ENCODE data around the gene PLEKHA4. TPM values are rescaled to one million over a fixed set of nuclear protein-coding genes. Genes with fewer than 3 reads are reported as not detected.
"Not testable (repeated sequence)": the region's sequence is repeated elsewhere in the genome, so short reads cannot be mapped to it uniquely, and the experiment has no call there.

Gene PLEKHA4
- polyA plus RNA-seq, 1 donor: 28.0 TPM

DNA sequence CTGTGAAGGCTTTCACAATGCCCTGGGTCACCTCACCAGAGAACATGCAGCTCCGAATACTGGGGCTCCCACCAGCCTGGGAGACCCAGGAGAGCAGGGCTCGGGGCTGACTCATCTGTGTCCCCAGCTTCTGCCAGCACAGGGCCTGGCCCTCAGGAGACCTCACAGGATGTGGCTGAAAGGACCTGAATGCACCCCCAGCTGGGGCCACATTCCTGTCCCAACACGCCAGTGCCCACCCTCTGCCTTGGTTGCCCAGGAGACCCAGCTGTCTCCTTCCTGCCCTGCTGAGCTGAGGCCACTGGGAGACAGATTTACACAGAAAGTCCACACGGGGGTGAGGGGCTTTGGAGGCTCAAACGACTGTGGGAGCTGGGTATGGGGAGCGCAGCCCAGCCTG lies 69.5 kb downstream of the PLEKHA4 start:
- DNase-seq (ENCODE audit: low read depth): no peak

- DNase-seq (ENCODE audit: low read depth): no peak
Measured at GRCh38 chr19:48797103-48797502, 71.3 kb downstream of the PLEKHA4 start.

GRCh38 chr19:48796298-48797083 lies 71.9 kb downstream of the PLEKHA4 start:
- no peak for DNase-seq (ENCODE audit: low read depth)

DNA sequence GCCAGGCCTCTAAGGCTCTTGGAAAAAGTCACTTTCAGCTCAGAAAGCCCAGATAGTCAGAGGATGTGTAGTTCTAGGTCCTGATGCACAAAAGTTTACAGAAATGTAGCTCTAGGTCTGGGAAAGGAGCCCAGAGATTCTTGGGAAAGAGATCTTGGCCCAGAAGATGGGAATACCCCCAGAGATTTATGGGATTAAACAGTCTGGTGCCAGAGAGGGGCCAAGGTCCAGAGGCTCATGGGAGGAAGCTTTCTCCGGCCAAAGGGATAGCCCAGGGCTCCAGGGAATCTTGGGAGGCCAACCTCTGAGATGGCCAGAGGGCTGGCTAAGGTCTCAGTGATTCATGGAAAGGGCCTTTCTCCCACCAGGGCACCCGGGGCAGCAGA lies 72.7 kb downstream of the PLEKHA4 start:
- no peak for DNase-seq (ENCODE audit: low read depth)

- DNase-seq (ENCODE audit: low read depth): peak; percentile 92
Measured at GRCh38 chr19:48795055-48795684, 73.2 kb downstream of the PLEKHA4 start.

DNA sequence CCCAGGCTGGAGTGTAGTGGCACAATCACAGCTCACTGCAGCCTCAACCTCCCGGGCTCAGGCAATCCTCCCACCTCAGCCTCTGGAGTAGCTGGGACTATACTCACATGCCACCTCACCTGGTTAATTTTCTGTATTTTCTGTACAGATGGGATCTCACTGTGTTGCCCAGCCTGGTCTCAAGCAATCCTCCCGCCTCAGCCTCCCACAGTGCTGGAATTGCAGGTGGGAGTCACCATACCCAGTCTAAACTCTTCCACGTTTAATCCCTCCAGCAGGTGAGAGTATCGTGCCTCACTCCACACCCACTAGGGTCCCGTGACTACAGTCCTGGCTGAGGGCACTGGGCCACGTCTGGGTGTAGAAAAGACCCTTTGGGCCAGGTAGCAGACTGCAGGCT lies 74.1 kb downstream of the PLEKHA4 start:
- DNase-seq (ENCODE audit: low read depth): no peak

- DNase-seq (ENCODE audit: low read depth): no peak
Measured at GRCh38 chr19:48793271-48793670, 75.1 kb downstream of the PLEKHA4 start.

DNA sequence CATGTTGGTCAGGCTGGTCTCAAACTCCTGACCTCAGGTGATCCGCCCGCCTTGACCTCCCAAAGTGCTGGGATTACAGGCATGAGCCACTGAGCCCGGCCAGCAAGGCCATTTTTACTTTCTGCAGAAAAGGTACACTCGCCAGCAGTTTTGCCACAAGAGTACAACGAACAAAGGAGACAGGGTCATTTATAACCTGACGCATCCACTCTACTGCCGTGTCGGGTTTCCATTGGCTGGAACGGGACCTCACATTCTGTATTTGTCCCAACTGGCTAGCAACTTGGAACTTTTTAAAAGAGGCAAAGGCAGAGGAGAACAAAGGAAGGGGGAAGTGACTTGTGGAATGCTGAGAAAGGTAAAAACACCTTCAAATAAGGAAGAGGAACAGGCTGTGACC lies 81.1 kb downstream of the PLEKHA4 start:
- not testable (repeated sequence) for DNase-seq (ENCODE audit: low read depth)

Other genes with a start within 250 kb of the PLEKHA4 start
- gene RPL18, start 249.4 kb downstream of the PLEKHA4 start, polyA plus RNA-seq (ENCODE audit: insufficient read length): 1,725 TPM
- gene SPHK2, start 249.1 kb downstream of the PLEKHA4 start, polyA plus RNA-seq (ENCODE audit: insufficient read length): 9.0 TPM
- gene DBP, start 231.2 kb downstream of the PLEKHA4 start, polyA plus RNA-seq (ENCODE audit: insufficient read length): 5.2 TPM
- 7.6 TPM for gene CA11, start 222.4 kb downstream of the PLEKHA4 start, polyA plus RNA-seq (ENCODE audit: insufficient read length)
- gene NTN5, start 195.6 kb downstream of the PLEKHA4 start, polyA plus RNA-seq (ENCODE audit: insufficient read length): 2.9 TPM
- gene FUT2, start 172.6 kb downstream of the PLEKHA4 start, polyA plus RNA-seq (ENCODE audit: insufficient read length): 0.83 TPM
- gene MAMSTR, start 148.9 kb downstream of the PLEKHA4 start, polyA plus RNA-seq (ENCODE audit: insufficient read length): 146 TPM
- gene RASIP1, start 128.0 kb downstream of the PLEKHA4 start, polyA plus RNA-seq (ENCODE audit: insufficient read length): 25.9 TPM
- gene IZUMO1, start 121.7 kb downstream of the PLEKHA4 start, polyA plus RNA-seq (ENCODE audit: insufficient read length): 2.0 TPM
- gene FUT1, start 116.0 kb downstream of the PLEKHA4 start, polyA plus RNA-seq (ENCODE audit: insufficient read length): 1.1 TPM
- gene FGF21, start 113.1 kb downstream of the PLEKHA4 start, polyA plus RNA-seq (ENCODE audit: insufficient read length): not detected
- 25.6 TPM for gene BCAT2, start 57.6 kb downstream of the PLEKHA4 start, polyA plus RNA-seq (ENCODE audit: insufficient read length)
- gene HSD17B14, start 32.1 kb downstream of the PLEKHA4 start, polyA plus RNA-seq (ENCODE audit: insufficient read length): 3.1 TPM
- 45.9 TPM for gene PPP1R15A, start 3.8 kb upstream of the PLEKHA4 start, polyA plus RNA-seq (ENCODE audit: insufficient read length)
- not detected for gene TULP2, start 30.1 kb upstream of the PLEKHA4 start, polyA plus RNA-seq (ENCODE audit: insufficient read length)
- gene NUCB1, start 31.7 kb upstream of the PLEKHA4 start, polyA plus RNA-seq (ENCODE audit: insufficient read length): 152 TPM
- 0.54 TPM for gene DHDH, start 65.1 kb upstream of the PLEKHA4 start, polyA plus RNA-seq (ENCODE audit: insufficient read length)
- 40.7 TPM for gene BAX, start 86.3 kb upstream of the PLEKHA4 start, polyA plus RNA-seq (ENCODE audit: insufficient read length)
- 520 TPM for gene FTL, start 96.7 kb upstream of the PLEKHA4 start, polyA plus RNA-seq (ENCODE audit: insufficient read length)
- gene GYS1, start 124.7 kb upstream of the PLEKHA4 start, polyA plus RNA-seq (ENCODE audit: insufficient read length): 89.0 TPM
- 55.3 TPM for gene RUVBL2, start 125.3 kb upstream of the PLEKHA4 start, polyA plus RNA-seq (ENCODE audit: insufficient read length)
- not detected for gene LHB, start 148.5 kb upstream of the PLEKHA4 start, polyA plus RNA-seq (ENCODE audit: insufficient read length)
- gene CGB3, start 155.7 kb upstream of the PLEKHA4 start, polyA plus RNA-seq (ENCODE audit: insufficient read length): not detected
- not detected for gene CGB2, start 163.3 kb upstream of the PLEKHA4 start, polyA plus RNA-seq (ENCODE audit: insufficient read length)
- gene CGB1, start 168.3 kb upstream of the PLEKHA4 start, polyA plus RNA-seq (ENCODE audit: insufficient read length): not detected
- gene CGB5, start 175.2 kb upstream of the PLEKHA4 start, polyA plus RNA-seq (ENCODE audit: insufficient read length): not detected
- not detected for gene CGB8, start 180.5 kb upstream of the PLEKHA4 start, polyA plus RNA-seq (ENCODE audit: insufficient read length)
- 1.5 TPM for gene CGB7, start 189.1 kb upstream of the PLEKHA4 start, polyA plus RNA-seq (ENCODE audit: insufficient read length)
- gene NTF4, start 196.2 kb upstream of the PLEKHA4 start, polyA plus RNA-seq (ENCODE audit: insufficient read length): 6.5 TPM
- 10.4 TPM for gene KCNA7, start 204.1 kb upstream of the PLEKHA4 start, polyA plus RNA-seq (ENCODE audit: insufficient read length)
- gene SNRNP70, start 216.8 kb upstream of the PLEKHA4 start, polyA plus RNA-seq (ENCODE audit: insufficient read length): 218 TPM
- gene LIN7B, start 245.8 kb upstream of the PLEKHA4 start, polyA plus RNA-seq (ENCODE audit: insufficient read length): 16.1 TPM

Data from forelimb muscle (tissue), 1 donor.